GM18909 (cell line): ENCODE measurements around the gene BEND6.

Experiments used
- ATAC-seq: cut with Tn5 transposase; IDR thresholded peaks from one replicate; pipeline ENCODE4 v1.9.1; 2021; ENCODE audit warnings: mild to moderate bottlenecking; ENCODE audit not compliant: unreplicated experiment, poor library complexity

BEND6 gene

DNA sequence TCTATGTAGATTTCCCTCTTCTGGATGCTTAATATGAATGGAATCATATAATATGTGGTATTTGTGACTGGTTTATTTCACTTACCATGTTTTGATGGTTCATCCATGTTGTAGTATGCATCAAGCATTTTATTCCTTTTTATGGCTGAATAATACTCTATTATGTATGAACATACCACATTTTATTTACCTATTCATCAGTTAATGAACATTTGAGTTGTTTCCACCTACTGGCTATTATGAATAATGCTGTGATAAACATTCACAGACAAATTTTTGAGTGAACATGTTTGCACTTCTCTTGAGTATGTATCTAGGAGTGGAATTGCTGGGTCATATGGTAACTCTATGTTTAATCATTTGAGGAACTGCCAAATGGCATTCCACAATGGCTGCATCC, 120.2 kb downstream of the BEND6 start:
- no peak for ATAC-seq
